ENCODE measurements around the gene AQP12A. TPM values are rescaled to one million over a fixed set of nuclear protein-coding genes. Genes with fewer than 3 reads are reported as not detected.

The AQP12A gene
- total RNA-seq, 4 donors from 2014 or later: not detected

DNA sequence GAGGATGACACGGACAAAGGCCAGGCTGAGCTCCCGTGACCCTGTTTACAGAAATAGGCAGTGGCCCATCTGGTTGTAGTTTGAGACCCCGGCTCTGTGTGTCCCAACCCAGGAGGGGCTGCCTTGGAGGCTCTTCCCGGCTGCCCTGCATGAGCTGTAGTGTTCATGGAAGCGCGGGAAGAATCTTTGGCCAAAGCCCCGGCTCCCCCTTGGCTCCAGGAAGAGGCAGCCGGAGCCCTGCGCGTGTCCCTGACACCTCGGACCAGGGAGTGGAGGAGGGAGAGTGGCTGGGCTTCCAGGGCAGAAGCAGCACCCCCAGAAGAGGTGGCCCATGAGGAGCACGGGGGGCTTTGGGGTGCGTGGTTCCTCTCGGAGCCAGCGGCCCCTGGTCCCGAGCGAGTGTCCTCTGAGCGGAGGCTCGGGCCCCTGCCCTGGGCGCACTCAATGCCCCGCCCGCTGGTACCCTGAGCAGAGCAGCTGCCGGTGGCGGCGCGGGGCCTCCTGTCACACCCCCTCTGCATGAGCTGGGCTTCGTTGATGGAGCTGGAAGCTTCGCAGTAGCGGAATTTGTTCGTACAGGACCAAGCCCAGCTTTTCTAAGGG is 44.7 kb upstream of the AQP12A start:
- H3K9me3 ChIP-seq: no peaks in the 10 kb centered on the region
- DNase-seq: no peak
- 74 to 80% methylated on average over 14 to 20 of the region's 30 CpGs for WGBS, 2 donors
- H3K36me3 ChIP-seq: no peaks in the 10 kb centered on the region
- no peak for TF ChIP-seq POLR2A (IDR thresholded peaks at IDR 0.05)
- TF ChIP-seq, protein P1, sequence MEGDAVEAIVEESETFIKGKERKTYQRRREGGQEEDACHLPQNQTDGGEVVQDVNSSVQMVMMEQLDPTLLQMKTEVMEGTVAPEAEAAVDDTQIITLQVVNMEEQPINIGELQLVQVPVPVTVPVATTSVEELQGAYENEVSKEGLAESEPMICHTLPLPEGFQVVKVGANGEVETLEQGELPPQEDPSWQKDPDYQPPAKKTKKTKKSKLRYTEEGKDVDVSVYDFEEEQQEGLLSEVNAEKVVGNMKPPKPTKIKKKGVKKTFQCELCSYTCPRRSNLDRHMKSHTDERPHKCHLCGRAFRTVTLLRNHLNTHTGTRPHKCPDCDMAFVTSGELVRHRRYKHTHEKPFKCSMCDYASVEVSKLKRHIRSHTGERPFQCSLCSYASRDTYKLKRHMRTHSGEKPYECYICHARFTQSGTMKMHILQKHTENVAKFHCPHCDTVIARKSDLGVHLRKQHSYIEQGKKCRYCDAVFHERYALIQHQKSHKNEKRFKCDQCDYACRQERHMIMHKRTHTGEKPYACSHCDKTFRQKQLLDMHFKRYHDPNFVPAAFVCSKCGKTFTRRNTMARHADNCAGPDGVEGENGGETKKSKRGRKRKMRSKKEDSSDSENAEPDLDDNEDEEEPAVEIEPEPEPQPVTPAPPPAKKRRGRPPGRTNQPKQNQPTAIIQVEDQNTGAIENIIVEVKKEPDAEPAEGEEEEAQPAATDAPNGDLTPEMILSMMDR (IDR thresholded peaks at IDR 0.05): no peak
- no peak overlapping the region for H3K4me3 ChIP-seq (replicated peaks in 1 of 3)
- intact Hi-C loops (cut with DNase I): no loop called here
- H3K4me1 ChIP-seq: no peaks in the 10 kb centered on the region
- no peak overlapping the region for H3K27ac ChIP-seq
- no peaks in the 10 kb centered on the region for H3K27me3 ChIP-seq

DNA sequence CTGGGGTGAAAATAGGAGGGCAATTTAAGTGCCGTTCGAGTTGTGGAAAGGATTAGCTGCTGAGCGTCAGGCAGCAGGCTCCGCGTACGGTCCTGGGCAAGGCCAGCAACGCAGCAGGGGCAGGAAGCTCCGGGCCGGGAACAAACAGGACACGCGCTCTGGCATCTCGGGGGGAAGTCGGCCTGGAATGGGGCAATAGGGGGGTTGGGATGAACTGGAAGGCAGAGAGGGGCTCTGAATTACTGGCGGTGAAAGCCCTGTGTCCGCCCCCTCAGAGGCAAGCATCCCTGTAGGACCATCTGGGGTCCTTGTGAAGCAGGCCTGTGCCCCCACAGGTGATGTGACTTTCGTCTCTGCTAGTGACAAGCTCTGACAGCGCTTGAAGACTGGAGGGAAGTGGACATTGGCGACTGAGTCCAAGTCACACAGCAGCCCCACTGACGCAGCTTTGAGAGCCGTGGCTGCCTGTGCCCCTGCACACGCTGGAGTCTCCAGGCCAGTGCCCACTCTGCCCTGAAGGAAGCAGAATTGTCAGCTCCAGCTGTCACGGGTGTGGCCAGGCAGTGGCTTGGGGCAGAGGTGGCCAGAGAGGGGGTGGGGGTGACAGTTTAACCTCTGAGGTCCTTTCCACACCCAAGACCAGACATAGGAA is 44.0 kb upstream of the AQP12A start:
- WGBS, 2 donors: 72 to 75% methylated on average over 19 to 22 of the region's 22 CpGs
- intact Hi-C loops (cut with DNase I): no loop called here
- H3K27me3 ChIP-seq: no peaks in the 10 kb centered on the region
- no peak overlapping the region for H3K27ac ChIP-seq
- TF ChIP-seq, protein P1 (IDR thresholded peaks at IDR 0.05): no peak
- H3K9me3 ChIP-seq: no peaks in the 10 kb centered on the region
- no peaks in the 10 kb centered on the region for H3K4me1 ChIP-seq
- DNase-seq: no peak
- H3K4me3 ChIP-seq (replicated peaks in 1 of 3): no peak overlapping the region
- H3K36me3 ChIP-seq: no peaks in the 10 kb centered on the region

DNA sequence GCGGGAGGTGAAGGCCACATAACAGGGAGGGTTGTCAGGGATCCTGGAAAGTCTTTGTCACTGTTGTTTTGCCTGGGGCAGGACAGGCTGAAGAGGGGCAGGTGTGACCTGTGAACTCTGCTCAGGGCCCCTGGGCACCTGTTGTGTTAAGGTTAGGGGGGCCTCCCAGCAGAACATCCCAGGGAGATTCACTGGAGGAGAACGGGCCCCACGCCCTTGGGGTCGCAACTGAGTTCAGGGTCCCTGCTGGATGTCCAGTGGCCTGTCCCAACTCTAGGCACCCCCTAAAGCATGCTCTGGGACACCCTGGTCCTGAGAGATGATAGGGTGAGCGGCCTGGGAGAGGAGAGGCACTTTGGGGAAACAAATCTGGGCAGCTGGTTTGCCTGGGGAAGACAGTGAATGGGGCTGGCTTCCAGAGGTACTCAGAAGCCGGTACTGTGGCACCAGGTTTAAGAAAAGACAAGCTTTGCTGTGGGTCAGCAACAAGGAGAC is 43.5 kb upstream of the AQP12A start:
- no peaks in the 10 kb centered on the region for H3K27me3 ChIP-seq
- H3K4me3 ChIP-seq (replicated peaks in 1 of 3): no peak overlapping the region
- no peak overlapping the region for H3K27ac ChIP-seq
- no peaks in the 10 kb centered on the region for H3K36me3 ChIP-seq
- H3K4me1 ChIP-seq: no peaks in the 10 kb centered on the region
- 75 to 94% methylated on average over 4 to 5 of the region's 6 CpGs for WGBS, 2 donors
- H3K9me3 ChIP-seq: no peaks in the 10 kb centered on the region
- no peak for TF ChIP-seq POLR2A (IDR thresholded peaks at IDR 0.05)
- TF ChIP-seq, protein P1 (IDR thresholded peaks at IDR 0.05): no peak
- DNase-seq: no peak
- intact Hi-C loops (cut with DNase I): no loop called here

DNA sequence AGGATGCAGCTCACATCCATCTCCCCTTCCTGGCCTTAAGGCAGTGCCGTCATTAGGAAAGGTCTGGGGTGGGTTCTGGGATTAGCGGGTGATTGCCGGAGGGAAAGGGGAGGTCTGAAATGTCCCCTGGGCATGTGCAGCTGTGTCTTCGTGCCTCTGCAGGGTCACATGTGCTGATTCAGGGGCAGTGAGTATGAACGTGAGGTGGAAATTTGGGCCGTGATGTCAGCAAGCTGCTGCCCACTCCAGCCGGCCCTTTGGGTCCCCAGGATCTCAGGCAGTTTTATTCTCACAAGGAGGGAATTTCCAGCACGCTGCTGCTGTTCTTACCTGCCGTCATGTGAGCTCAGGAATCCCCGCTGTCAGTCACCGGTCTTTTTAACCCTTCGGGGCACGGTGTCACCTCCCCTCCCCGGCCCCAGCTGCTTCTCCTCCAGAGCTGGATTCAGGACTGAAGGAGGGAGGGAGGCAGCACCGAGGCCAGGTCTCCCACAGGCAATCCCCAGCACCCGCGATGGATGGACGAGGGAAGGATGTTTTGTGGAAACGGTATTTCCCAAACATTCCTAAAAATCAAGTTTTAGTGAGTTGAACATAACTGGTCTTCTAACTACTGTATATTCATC is 42.9 kb upstream of the AQP12A start:
- 33 to 35% methylated on average over 19 of the region's 19 CpGs for WGBS, 2 donors
- TF ChIP-seq POLR2A (IDR thresholded peaks at IDR 0.05): no peak
- TF ChIP-seq, protein P1 (IDR thresholded peaks at IDR 0.05): no peak
- no peaks in the 10 kb centered on the region for H3K9me3 ChIP-seq
- DNase-seq: no peak
- no peak overlapping the region for H3K4me3 ChIP-seq (replicated peaks in 1 of 3)
- no peaks in the 10 kb centered on the region for H3K36me3 ChIP-seq
- H3K27ac ChIP-seq: no peak overlapping the region
- H3K4me1 ChIP-seq: no peaks in the 10 kb centered on the region
- no peaks in the 10 kb centered on the region for H3K27me3 ChIP-seq
- intact Hi-C loops (cut with DNase I): no loop called here

DNA sequence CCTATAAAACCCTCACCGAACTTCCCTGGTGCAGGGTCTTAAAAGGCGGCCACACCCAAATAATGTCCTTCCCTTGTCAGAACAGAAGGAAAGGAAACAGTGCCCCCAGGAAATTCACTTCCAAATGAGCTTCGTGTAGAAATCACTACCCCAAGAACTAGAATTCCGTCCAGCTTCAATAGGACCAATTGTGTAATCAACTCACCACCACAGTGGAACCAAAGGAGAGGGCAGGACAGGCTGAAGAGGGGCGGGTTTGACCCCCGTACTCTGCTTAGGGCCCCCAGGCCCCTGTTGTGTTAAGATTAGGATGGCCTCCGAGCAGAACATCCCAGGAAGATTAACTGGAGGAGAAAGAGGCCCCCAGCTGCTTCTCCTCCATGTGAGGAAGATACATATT is 42.3 kb upstream of the AQP12A start:
- WGBS, 2 donors: 49 to 71% methylated on average over 7 of the region's 7 CpGs
- H3K4me3 ChIP-seq (replicated peaks in 1 of 3): no peak overlapping the region
- H3K9me3 ChIP-seq: no peaks in the 10 kb centered on the region
- no peak overlapping the region for H3K27ac ChIP-seq
- DNase-seq: no peak
- H3K4me1 ChIP-seq: no peaks in the 10 kb centered on the region
- no peaks in the 10 kb centered on the region for H3K27me3 ChIP-seq
- intact Hi-C loops (cut with DNase I): no loop called here
- no peaks in the 10 kb centered on the region for H3K36me3 ChIP-seq
- no peak for TF ChIP-seq POLR2A (IDR thresholded peaks at IDR 0.05)
- TF ChIP-seq, protein P1 (IDR thresholded peaks at IDR 0.05): no peak

Measured in thyroid gland (tissue), 4 donors.